DMS153 (cell line): ENCODE measurements around the gene WWC2.

ENCODE experiments used
- DNase-seq: peaks from one replicate; lab custom pipeline; 2025; lab: John Stamatoyannopoulos, UW

WWC2 gene

DNA sequence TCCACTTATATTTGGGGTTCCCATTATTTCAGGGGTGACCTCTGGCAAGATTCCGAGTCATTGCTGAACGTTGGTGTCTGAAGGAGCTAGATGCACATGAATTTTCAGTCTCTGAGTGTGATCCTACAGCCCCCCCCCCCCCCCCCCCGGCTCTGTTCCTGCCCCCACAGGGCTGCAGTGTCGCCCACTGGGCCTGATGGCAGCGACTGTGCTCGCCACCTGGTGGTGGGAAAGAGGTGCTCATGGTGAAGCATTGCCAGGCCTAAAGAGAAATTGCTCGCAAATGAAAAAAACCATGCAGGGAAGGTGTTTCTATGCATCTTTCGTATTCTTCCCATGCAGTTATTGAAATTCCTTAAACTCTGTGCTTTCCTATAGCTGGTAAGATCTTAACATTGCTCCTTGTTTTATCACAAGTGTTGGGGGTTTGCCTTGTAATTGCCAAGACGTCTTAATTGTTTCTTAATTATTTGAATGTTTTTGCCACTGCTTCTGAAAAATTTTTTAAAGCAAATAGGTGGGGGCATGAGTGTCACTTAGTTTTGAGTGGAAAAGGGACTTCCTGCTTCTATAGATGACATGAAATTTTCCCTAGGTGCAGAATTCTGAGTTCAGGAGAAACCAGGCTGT, 157.8 kb downstream of the WWC2 start:
- DNase-seq, result no peak

DNA sequence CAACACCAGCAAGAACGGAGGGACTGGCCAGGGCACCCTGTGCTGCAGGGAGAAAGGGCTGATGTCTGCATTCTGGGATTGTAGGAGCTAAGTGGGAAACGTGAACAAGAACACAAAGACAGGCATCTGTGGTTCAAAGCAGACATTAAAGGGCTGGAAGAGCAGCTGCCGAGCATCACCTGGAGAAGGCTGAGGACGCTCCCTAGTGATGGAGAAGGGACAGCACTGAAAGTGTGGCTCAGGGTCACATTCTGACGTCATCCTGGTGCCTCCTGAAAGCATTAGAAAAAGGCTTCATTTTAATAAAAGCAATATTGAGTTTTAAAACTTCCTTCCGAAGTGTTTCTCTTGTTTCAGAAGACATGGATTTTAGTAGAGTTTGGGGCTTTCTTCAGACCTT, 158.8 kb downstream of the WWC2 start:
- no peak for DNase-seq

DNA sequence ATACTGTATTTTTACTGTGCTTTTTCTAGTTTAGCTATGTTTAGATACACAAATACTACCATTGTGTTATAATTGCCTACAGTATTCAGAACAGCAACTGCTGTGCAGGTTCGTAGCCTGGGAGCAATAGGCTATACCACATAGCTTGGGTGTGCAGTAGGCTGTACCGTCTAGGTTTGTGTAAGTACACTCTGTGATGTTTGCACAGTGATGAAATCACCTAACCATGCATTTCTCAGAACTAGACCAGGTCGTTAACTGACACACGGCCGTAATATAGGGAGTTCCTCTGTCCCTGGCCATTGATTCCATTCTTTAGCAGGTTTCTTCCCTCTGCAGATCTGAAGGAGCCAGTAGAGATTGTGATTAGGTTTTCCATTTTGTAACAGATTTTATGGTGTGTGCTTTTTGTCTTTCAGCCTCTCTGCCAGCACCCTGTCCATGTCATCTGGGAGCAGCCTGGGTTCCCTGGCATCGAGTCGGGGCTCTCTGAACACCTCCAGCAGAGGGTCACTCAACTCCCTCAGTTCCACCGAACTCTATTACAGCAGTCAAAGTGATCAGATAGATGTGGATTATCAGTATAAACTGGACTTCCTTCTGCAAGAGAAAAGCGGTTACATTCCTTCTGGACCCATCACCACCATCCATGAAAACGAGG, 161.6 kb downstream of the WWC2 start:
- peak; percentile 61 for DNase-seq

DNA sequence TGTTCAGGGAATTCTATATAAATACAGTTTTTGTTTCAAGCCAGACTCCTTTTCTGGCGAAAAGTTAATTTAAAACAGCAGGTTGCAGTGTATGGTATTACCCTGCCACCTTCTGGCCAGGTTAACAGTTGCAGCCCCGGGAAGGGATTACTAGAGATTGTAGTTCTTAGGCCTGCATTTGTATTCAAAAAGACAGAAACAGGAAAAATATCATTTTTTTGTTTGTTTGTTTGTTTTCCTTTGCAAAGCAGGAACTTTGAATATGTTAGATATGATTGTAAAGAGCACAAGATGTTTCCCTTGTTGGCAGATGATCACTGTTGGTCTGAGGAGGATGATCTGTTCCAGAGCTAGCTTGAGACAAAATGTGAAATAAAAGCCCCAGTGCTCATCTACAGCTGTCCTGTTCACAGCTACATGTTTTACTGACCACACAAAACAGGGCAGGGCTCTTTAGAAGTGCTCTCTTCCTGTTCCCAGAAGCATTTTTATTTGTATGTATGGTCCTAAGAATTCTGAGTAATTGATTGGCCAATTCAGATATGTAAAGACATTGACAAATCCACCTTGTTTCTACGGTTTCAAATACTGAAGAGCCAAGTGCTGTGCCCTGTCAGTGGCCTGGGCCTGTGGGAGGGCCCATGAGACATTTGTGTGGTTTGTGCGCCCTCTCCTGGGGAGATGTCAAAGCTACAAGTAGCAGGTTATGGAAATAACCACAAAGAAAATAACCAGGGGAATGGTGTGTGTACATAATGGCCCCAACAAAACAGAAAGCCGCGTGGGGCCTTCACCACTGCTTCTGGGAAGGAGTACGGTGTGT, 163.1 kb downstream of the WWC2 start:
- DNase-seq, result peak; percentile 59

DNA sequence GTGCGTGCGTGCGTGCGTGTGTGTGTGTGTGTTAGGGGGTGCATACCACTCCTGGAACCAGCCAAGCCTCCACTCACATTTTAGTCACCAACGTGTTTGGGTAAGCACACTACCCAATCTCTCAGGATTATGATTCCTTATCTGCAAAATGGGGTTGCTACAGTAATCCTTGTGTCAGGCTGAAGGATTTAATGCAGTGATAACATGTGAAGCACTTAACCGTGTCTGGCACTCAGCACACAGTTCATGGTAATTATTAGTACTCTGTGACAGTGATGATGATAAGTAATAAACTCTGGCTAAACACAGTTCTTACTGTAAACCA, 163.7 kb downstream of the WWC2 start:
- DNase-seq, result no peak

DNA sequence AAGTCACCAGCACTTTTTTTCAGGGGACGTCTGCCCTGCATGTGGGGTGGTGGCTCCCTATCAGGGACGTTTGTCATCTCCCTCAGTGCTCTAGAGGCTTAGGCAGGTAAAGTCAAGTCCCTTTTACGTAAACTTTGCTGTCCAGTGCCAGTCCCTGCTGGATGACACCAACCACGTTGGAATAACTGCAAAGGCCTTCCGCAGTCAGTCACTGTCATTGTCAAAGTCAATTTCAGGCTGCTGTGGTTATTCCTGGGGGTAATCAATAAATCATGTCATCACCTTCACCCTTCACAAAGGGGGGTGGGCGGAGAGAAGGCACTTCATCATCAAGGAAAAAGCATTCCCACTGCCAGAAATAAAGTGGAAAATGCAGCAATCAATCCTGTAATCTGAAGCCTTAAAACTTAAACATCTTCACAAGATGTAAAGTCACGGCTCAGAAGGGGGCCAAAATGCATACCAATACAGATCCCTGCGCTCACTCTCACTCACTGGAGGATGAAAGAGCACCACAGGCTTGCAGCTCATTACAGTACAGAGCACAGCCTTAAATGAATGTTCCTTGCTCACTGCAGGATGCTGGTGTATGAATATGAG, 164.8 kb downstream of the WWC2 start:
- no peak for DNase-seq

DNA sequence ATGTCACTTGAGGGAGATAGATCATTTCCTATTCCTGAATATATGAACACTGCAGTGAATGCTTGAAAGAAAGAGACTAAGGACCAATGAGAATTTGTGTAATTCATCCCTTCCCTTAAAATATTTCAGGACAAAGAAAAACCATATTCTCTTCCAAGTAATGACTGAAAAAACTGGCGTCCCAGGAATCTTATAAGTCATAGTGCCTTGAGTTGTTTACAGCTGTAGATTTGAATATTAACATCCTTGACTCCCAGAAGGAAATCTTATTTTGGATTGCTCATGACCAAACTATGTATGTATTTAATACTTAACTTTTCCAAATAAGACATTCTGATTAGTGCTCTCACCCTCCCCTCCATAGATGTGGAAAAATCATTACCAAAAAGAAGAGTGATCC, 165.6 kb downstream of the WWC2 start:
- DNase-seq, result no peak

DNA sequence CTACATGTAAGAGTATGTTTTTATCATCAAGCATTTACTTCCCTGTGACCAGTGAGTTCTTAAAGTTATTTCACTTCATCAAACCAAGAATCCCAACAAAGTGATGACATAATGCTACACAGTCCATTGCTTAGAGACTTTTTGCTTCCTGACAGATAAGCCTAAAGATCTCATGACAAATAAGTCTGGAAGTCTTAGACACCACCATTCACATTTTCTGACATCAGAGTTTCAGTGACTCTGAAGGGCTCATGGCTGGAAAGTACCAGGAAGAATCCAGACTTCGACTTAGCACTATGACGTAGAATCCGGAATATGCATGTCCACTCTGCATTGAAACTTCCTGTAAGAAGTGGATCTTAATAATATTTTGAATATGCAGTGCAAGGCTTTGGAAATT, 167.3 kb downstream of the WWC2 start:
- DNase-seq, result no peak

DNA sequence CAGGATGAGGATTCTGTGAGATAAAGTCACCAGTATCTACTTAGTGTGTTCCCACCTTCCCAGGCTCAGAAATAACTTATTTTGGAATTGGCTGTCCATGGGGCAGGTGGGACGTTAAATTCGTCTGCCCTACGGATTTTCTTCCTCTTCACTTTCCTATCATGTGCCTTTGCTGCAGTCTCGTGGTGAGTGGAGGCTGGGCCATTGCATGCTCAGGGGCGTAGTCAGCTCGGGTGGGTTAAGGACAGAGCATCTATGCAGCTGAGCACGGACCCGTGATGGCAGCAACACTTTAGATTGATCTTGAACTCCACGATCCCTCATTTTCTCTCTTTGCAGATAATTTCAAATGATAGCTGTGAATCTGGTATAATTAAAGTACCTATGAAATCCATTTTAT, 169.5 kb downstream of the WWC2 start:
- no peak for DNase-seq

DNA sequence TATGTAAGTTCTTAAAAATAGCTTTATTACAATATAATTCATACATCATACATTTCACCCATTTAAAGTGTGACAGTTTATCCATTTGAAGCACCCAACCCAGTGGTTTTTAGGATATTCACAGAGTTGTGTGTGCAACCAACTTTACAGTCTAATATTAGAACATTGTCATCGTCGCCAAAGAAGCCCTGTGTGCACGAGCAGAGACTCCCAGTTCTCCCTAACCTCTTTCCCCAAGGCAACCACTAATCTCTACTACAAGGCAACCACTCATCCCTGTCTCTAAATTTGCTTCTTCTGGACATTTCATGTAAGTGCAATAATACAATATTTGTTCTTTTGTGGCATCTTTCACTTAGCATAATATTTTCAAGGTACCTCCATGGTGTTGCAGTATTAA, 173.3 kb downstream of the WWC2 start:
- no peak for DNase-seq

DNA sequence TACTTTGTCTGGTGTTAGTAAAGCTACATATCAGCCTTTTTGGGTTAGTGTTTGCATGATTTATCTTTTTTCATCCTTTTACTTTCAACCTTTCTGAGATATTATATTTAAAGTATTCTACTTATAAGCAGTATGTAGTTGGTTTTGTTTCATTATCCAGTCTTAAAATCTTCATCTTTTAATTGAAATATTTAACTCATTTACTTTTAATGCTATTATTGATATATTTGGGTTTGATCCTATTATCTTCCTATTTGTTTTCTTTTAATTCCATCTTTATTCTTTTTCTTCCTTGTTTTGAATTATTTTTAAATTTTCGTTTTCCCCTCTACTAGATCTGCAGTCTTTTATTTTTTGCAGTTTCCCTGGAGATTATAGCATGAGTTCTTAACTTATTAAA, 177.0 kb downstream of the WWC2 start:
- no peak for DNase-seq

DNA sequence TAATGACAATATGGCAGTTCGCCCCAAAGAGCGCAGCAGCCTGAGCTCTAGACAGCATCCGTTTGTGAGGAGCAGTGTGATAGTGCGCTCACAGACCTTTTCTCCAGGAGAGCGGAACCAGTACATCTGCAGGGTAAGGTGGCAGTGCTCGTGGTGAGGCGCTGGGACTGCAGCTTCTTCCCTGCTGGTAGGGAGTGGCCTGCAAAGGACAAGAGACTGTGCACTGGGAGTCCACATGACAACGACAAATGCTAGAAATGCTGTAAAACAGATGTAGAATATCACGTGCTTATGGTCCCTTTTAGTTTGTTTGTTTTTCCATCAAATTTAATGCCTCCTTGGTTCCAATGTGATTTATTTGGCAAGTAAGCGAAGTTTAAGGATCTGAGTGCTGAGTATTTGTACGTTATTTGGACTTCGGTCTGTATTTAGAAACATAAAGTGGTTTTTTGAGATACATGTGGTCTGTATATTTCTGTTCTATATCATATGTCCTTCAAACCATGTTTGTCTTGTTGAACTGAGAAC, 185.3 kb downstream of the WWC2 start:
- DNase-seq, result peak; percentile 22

DNA sequence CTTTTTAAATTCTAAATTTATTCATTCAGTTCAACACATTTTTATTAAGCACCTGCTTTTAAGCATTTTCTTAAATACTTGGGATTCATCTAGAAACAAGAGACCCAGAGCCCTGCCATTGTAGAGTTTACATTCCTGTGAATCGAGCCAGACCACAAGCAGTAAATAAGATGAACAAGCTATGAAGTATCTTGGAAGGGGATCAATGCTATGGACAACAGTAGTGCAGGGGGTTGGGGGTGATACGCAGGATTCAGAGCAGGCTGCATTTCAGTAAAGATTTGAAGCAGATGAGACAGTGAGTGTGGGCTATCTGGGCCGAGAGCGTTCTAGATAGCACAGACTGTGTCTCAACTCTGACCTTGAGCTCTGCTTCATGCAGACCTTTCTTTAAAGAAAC, 185.9 kb downstream of the WWC2 start:
- DNase-seq, result no peak

DNA sequence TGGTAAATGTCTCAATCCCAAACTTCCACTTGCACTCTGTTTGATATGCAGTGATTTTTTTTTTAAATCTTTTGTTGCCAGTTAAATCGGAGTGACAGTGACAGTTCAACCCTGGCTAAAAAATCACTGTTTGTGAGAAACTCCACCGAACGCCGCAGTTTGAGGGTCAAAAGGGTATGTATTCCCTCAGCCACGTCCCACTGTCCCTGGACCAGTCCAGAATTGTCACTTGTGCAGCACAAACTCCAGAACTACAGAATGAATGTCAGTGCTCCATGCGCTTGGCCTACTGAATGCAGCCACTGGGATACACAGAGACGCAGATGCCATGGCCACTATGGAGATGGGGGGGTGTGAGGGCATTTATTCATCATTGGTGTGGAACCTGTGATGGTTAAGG, 186.8 kb downstream of the WWC2 start:
- DNase-seq, result no peak

DNA sequence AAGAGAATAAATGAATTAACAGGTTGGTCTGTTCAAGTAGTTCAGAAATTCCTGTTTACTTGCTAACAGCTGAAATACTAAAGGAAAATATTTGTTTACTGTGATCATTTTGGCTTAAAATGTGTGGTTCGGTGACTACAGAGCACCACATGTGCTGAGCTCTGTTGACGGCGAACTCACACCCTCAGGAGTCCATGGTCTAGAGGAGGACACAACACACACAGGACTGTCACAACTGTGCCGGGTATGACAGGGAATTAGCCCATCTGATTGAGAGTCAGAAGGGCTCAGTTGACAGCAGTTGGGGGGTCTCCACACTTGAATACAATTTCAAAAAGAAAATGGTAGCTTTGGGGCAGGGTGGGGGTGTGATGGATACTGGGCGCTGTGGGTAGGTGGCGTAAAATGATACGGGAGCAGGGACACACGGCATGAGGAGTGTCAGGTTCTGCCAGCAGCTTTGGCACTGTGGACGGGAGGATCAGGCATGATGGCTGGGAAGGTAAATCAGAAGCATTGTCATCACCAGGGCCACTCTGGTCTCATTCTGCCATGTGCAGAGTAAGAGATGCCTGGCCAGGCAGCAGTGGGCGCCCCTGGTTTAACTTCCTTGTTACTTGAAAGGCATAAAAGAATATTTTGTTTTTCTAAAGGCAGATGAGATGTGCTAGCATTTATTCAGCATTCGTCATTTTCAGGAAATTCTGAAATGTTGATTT, 187.7 kb downstream of the WWC2 start:
- DNase-seq, result no peak

DNA sequence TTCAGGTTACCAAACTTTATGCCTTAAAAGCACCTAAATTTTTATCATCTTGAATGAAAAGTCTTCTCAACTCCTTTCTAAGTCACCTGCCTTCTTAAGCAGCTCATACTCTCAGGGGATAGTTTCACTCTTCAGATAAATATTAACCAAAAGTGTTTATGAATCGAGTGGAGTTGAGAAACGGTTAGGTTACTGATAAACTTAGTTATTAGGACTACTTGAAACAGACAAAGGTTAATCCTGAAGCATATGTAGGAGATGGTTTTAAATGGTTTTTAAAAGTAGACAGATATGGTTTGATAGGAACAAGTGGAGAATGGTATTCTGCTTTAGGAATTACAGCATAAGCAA, 188.2 kb downstream of the WWC2 start:
- no peak for DNase-seq

DNA sequence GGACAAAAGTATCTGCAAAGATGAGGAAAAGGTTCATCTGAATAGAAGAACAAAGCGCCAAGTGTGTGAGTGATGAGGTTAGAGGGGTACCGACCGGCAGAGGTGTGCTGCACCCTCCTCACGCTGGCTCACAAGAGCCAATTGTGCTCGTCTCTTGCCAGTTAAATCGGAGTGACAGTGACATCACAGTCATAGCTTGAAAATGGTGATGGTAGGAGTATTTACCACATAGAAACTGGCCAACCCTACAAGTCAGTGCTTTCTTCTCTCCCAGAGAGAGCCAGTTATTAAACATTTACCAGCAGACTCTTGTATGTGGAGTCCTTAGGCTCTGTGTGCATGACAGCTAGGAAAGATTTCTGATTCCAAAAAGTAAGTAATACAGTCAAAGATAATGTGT, 188.6 kb downstream of the WWC2 start:
- no peak for DNase-seq

DNA sequence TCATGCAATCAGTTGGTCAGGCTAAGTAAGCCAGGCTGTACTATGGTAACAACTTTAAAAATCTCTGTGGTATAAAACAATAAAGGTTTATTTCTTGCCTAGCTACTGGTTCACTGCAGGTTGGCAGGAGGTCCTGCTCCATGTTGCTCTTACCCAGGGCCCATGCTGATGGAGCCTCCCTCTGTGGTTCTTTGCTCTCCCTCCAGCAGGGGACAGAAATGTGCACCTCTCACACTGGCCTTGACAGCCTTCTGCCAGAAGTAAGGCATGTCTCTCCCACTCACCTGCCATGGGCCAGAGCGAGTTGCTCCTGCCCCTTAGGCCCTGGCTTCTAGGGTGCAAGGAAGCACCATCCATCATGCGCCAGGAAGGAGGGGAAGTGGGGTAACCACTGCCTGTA, 189.9 kb downstream of the WWC2 start:
- no peak for DNase-seq

DNA sequence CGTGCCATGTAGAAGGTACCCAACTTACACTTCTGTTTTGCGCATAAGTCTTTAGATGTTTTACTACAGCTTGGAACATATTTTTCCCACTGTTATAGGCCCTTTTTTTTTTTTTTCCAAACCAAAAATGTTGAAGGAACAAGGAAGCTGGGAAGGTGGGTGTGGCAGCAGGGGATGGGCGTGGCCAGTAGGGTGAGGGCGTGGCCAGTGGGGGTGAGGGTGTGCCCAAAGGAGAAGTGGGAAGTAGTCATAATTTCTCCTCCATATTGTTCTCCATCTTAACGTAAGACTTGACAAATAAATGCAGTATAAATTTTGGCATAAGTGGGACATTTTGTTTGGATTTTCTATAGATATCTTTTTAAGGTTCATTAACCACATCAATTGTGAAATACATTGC, 190.6 kb downstream of the WWC2 start:
- DNase-seq, result no peak

DNA sequence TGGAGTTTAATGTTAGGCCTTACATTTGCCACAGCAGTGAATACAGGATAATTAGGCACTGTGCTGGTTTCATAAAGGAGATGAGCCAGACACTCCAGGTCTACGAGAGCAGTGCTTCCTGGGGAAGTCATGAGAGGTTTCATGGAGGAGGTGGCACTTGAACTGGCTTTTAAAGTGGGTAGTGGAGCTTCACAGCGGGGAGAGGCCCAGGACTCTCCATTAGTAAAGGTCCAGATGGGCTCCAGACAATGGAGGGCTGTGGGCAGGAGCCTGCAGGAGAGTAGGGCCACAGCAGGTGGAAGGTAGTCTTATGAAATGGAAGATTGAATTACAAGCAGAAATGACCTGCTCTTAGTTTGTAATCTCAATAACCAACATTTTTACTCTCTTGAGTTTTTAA, 192.0 kb downstream of the WWC2 start:
- peak; percentile 11 for DNase-seq

DNA sequence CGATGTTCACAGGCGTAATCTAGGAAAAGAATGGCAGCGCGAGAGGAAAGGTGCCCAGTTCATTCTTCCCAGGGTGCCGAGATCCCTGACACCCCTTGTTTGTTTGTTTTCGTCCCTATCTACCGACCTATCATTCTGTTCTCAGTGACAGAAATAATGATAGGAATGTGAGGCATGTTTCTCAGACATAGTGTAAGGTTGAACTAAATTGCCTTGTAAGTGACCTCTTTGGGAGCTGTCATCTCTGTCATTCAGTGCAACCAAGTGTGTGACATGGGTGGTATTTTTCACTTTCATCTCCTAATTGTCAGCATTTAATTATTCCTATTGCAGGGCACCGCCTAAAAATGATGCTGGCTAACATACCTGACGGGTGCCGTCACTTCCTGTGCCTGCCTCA, 196.7 kb downstream of the WWC2 start:
- DNase-seq, result no peak

DNA sequence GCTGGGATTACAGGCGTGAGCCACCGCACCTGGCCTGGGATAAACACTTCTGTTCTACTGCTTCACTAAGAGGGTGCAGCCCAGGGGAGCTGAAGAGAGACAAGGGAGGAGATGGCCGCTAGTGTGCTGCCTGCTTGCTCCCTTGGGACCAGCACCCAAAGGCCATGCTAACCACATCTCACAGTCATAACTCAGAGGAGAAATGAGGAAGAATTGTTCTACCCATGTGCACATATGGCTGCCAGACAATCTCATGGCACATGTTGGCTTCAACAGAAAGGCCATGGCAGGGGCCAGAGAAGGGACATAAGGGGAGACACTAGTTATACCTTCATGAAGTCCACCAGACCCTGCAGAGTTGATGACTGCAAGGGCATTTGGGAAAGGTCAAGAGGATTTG, 198.6 kb downstream of the WWC2 start:
- DNase-seq, result no peak
